Measurements from ENCODE around the gene APOO. TPM values are rescaled to one million over a fixed set of nuclear protein-coding genes. Genes with fewer than 3 reads are reported as not detected.
A peak's percentile ranks its signal among the peaks of the same experiment; 100 is the strongest.
"Not testable (repeated sequence)": the region's sequence is repeated elsewhere in the genome, so short reads cannot be mapped to it uniquely, and the experiment has no call there.

APOO gene
- polyA plus RNA-seq, 4 donors = 12.5 to 30.2 (median 22.1) TPM

GRCh38 chrX:23864742-23865326, 42.9 kb downstream of the APOO start:
- WGBS, 3 donors = 74 to 97% (median 80%) methylated on average over 4 to 5 of the region's 5 CpGs
- no peak overlapping the region for H3K4me3 ChIP-seq (ENCODE audit: low read depth in 1 of 3, low read length in 3 of 3)
- FAIRE-seq (no peak), DNase-seq (no peak)
- peaks cover 0 to 7% (median 0%) of the 10 kb centered on the region in 3 donors for H3K36me3 ChIP-seq (ENCODE audit: control insufficient read depth in 3 of 3, insufficient read depth in 2 of 3, low read depth in 1 of 3, low read length in 3 of 3)
- H3K27me3 ChIP-seq (ENCODE audit: control insufficient read depth in 3 of 3, insufficient read depth in 3 of 3, low read length in 3 of 3) = no peaks in the 10 kb centered on the region
- no peaks in the 10 kb centered on the region for H3K4me1 ChIP-seq (ENCODE audit: control insufficient read depth in 3 of 3, insufficient read depth in 2 of 3, low read depth in 1 of 3, low read length in 2 of 3)
- peak overlapping the region in 1 of 3 donors; percentile 55 for H3K27ac ChIP-seq (ENCODE audit: low read depth in 1 of 3, low read length in 2 of 3)
- no peaks in the 10 kb centered on the region for H3K9me3 ChIP-seq (ENCODE audit: control insufficient read depth in 2 of 2, insufficient read depth in 1 of 2, low read depth in 1 of 2, low read length in 1 of 2)

DNA sequence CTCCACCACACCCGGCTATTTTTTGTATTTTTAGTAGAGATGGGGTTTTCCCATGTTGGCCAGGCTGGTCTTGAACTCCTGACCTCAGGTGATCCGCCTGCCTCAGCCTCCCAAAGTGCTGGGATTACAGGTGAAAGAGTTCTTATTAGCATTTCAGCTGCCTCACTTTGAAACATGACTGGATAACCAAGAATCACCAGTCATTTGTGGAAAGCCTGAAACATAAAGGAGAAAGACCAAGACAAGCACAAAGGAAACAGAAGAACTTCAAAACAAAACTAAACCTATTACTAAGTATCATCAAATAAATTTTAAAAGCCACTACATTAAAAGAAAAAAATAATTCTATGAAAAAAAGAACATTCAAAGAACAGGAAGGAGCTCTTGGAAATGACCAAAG, 45.8 kb downstream of the APOO start:
- peaks cover 0 to 12% (median 0%) of the 10 kb centered on the region in 3 donors for H3K36me3 ChIP-seq (ENCODE audit: control insufficient read depth in 3 of 3, insufficient read depth in 2 of 3, low read depth in 1 of 3, low read length in 3 of 3)
- not testable (repeated sequence) for FAIRE-seq

DNA sequence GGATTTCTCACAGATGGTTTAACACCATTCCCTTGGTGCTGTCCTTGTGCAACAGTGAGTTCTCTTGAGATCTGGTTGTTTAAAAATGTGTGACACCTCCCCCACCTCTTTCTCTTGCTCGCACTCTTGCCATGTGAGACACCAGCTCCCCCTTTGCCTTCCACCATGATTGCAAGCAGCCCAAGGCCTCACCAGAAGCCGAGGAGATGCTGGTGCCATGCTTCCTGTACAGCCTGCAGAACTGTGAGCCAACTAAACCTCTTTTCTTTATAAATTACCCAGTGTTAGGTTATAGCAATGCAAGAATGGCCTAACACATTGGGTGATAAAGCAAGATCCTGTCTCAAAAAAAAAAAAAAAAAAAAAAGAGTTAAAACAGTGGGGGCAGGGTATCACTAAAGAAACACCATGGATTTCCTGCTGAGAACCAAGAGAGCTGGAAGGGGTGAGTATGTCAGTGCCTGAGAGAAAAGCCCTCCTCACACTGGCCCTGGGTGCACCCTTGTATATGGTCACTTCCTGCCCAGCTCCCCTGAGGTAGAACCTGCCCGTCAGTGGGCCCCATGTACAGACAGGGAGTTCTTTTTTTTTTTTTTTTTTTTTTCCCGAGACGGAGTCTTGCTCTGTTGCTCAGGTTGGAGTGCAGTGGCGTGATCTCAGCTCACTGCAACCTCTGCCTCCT, 46.4 kb downstream of the APOO start:
- Histone ChIP-seq H3K27ac (ENCODE audit: low read depth in 1 of 3, low read length in 2 of 3) (no peak overlapping the region), H3K4me1 (ENCODE audit: control insufficient read depth in 3 of 3, insufficient read depth in 2 of 3, low read depth in 1 of 3, low read length in 2 of 3) (no peaks in the 10 kb centered on the region), H3K27me3 (ENCODE audit: control insufficient read depth in 3 of 3, insufficient read depth in 3 of 3, low read length in 3 of 3) (no peaks in the 10 kb centered on the region), H3K4me3 (ENCODE audit: low read depth in 1 of 3, low read length in 3 of 3) (no peak overlapping the region), H3K36me3 (ENCODE audit: control insufficient read depth in 3 of 3, insufficient read depth in 2 of 3, low read depth in 1 of 3, low read length in 3 of 3) (peaks cover 0 to 12% (median 0%) of the 10 kb centered on the region in 3 donors), H3K9me3 (ENCODE audit: control insufficient read depth in 2 of 2, insufficient read depth in 1 of 2, low read depth in 1 of 2, low read length in 1 of 2) (no peaks in the 10 kb centered on the region)
- DNase-seq (no peak), FAIRE-seq (no peak)
- 79 to 91% (median 88%) methylated on average over 5 to 6 of the region's 6 CpGs for WGBS, 3 donors

More for the DNA sequence above, 45.8 kb downstream of the APOO start:
- not testable (repeated sequence) for H3K9me3 ChIP-seq (ENCODE audit: control insufficient read depth in 2 of 2, insufficient read depth in 1 of 2, low read depth in 1 of 2, low read length in 1 of 2); H3K27me3 ChIP-seq (ENCODE audit: control insufficient read depth in 3 of 3, insufficient read depth in 3 of 3, low read length in 3 of 3); H3K4me3 ChIP-seq (ENCODE audit: low read depth in 1 of 3, low read length in 3 of 3); H3K27ac ChIP-seq (ENCODE audit: low read depth in 1 of 3, low read length in 2 of 3); H3K4me1 ChIP-seq (ENCODE audit: control insufficient read depth in 3 of 3, insufficient read depth in 2 of 3, low read depth in 1 of 3, low read length in 2 of 3); DNase-seq
- 61 to 85% (median 85%) methylated on average over 2 of the region's 2 CpGs for WGBS, 3 donors

DNA sequence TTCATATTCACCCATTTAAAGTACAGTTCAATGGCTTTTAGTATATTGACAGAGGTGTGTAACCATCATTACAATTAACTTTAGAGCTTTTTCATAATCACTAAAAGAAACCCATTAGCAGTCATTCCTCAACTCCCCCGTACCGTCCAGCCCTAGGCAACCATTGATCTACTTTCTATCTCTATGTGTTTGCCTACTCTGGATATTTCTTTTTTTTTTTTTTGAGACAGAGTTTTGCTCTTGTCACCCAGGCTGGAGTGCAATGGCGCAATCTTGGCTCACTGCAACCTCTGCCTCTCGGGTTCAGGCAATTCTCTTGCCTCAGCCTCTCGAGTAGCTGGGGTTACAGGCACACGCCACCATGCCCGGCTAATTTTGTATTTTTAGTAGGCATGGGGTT, 48.5 kb downstream of the APOO start:
- FAIRE-seq = not testable (repeated sequence)
- WGBS, 3 donors = 87 to 93% (median 92%) methylated on average over 7 of the region's 7 CpGs

DNA sequence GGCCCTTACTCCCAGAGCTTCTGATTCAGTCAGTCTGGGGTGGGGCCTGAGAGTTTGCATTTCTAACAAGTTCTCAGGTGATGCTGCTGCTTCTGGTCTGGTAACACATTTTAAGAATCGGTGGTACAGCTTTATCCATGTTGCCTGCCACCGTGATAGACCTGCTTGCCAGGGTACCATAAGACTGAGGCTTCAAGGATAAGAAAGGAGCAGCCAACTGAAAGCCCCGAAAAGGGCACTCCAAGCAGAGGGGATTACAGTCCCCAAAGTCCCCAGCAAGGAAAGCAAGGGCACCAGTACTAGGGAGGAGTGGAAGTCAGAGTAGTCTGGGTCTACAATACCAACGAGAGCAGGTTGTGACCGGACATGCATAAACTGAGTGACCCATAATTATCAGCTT, 49.8 kb downstream of the APOO start:
- FAIRE-seq (no peak), DNase-seq (no peak)
- Histone ChIP-seq H3K4me1 (ENCODE audit: control insufficient read depth in 3 of 3, insufficient read depth in 2 of 3, low read depth in 1 of 3, low read length in 2 of 3) (no peaks in the 10 kb centered on the region), H3K36me3 (ENCODE audit: control insufficient read depth in 3 of 3, insufficient read depth in 2 of 3, low read depth in 1 of 3, low read length in 3 of 3) (peaks cover 0 to 14% (median 0%) of the 10 kb centered on the region in 3 donors), H3K27ac (ENCODE audit: low read depth in 1 of 3, low read length in 2 of 3) (no peak overlapping the region), H3K9me3 (ENCODE audit: control insufficient read depth in 2 of 2, insufficient read depth in 1 of 2, low read depth in 1 of 2, low read length in 1 of 2) (no peaks in the 10 kb centered on the region), H3K27me3 (ENCODE audit: control insufficient read depth in 3 of 3, insufficient read depth in 3 of 3, low read length in 3 of 3) (no peaks in the 10 kb centered on the region), H3K4me3 (ENCODE audit: low read depth in 1 of 3, low read length in 3 of 3) (no peak overlapping the region)
- WGBS, 3 donors = 80 to 96% (median 93%) methylated on average over 5 of the region's 5 CpGs

More for the DNA sequence above, 48.5 kb downstream of the APOO start:
- H3K27ac ChIP-seq (ENCODE audit: low read depth in 1 of 3, low read length in 2 of 3); DNase-seq; H3K9me3 ChIP-seq (ENCODE audit: control insufficient read depth in 2 of 2, insufficient read depth in 1 of 2, low read depth in 1 of 2, low read length in 1 of 2); H3K27me3 ChIP-seq (ENCODE audit: control insufficient read depth in 3 of 3, insufficient read depth in 3 of 3, low read length in 3 of 3); H3K4me3 ChIP-seq (ENCODE audit: low read depth in 1 of 3, low read length in 3 of 3); H3K4me1 ChIP-seq (ENCODE audit: control insufficient read depth in 3 of 3, insufficient read depth in 2 of 3, low read depth in 1 of 3, low read length in 2 of 3): not testable (repeated sequence)
- H3K36me3 ChIP-seq (ENCODE audit: control insufficient read depth in 3 of 3, insufficient read depth in 2 of 3, low read depth in 1 of 3, low read length in 3 of 3) = peaks cover 0 to 12% (median 0%) of the 10 kb centered on the region in 3 donors

DNA sequence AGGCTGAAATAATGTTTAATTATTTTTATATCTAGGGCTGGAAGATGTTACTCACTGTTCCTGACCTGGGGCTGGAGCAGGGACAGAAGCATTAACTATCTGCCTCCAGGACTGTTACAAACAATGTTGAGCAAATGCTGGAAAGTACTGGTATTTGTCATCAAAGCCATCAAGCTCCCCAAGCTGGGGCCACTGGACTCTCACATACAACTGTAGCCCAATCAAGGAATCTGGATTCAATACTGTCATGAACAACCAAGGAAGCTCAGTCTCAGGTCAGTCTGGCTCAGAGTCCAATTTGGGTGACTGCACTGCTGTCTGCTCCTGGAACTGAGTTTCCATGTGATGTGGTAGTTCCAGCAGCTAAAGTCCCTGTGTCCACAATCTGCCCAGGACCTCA, 50.4 kb downstream of the APOO start:
- no peak for FAIRE-seq
- Histone ChIP-seq H3K4me3 (ENCODE audit: low read depth in 1 of 3, low read length in 3 of 3) (no peak overlapping the region), H3K4me1 (ENCODE audit: control insufficient read depth in 3 of 3, insufficient read depth in 2 of 3, low read depth in 1 of 3, low read length in 2 of 3) (no peaks in the 10 kb centered on the region), H3K36me3 (ENCODE audit: control insufficient read depth in 3 of 3, insufficient read depth in 2 of 3, low read depth in 1 of 3, low read length in 3 of 3) (peaks cover 0 to 14% (median 0%) of the 10 kb centered on the region in 3 donors), H3K9me3 (ENCODE audit: control insufficient read depth in 2 of 2, insufficient read depth in 1 of 2, low read depth in 1 of 2, low read length in 1 of 2) (no peaks in the 10 kb centered on the region), H3K27ac (ENCODE audit: low read depth in 1 of 3, low read length in 2 of 3) (no peak overlapping the region), H3K27me3 (ENCODE audit: control insufficient read depth in 3 of 3, insufficient read depth in 3 of 3, low read length in 3 of 3) (no peaks in the 10 kb centered on the region)
- peak in 1 of 2 donors; percentile 26 for DNase-seq

- DNase-seq (peak; percentile 6 to 46), FAIRE-seq (no peak)
- Histone ChIP-seq H3K27me3 (ENCODE audit: control insufficient read depth in 3 of 3, insufficient read depth in 3 of 3, low read length in 3 of 3) (no peaks in the 10 kb centered on the region), H3K9me3 (ENCODE audit: control insufficient read depth in 2 of 2, insufficient read depth in 1 of 2, low read depth in 1 of 2, low read length in 1 of 2) (no peaks in the 10 kb centered on the region), H3K4me3 (ENCODE audit: low read depth in 1 of 3, low read length in 3 of 3) (no peak overlapping the region), H3K27ac (ENCODE audit: low read depth in 1 of 3, low read length in 2 of 3) (peak overlapping the region in 1 of 3 donors; percentile 72), H3K4me1 (ENCODE audit: control insufficient read depth in 3 of 3, insufficient read depth in 2 of 3, low read depth in 1 of 3, low read length in 2 of 3) (no peaks in the 10 kb centered on the region), H3K36me3 (ENCODE audit: control insufficient read depth in 3 of 3, insufficient read depth in 2 of 3, low read depth in 1 of 3, low read length in 3 of 3) (peaks cover 0 to 14% (median 0%) of the 10 kb centered on the region in 3 donors)
- WGBS, 3 donors = 77 to 80% (median 80%) methylated on average over 4 of the region's 4 CpGs
These were observed 52.2 kb downstream of the APOO start for GRCh38 chrX:23855569-23855968.

- Histone ChIP-seq H3K27me3 (ENCODE audit: control insufficient read depth in 3 of 3, insufficient read depth in 3 of 3, low read length in 3 of 3) (no peaks in the 10 kb centered on the region), H3K36me3 (ENCODE audit: control insufficient read depth in 3 of 3, insufficient read depth in 2 of 3, low read depth in 1 of 3, low read length in 3 of 3) (peaks cover 0 to 9% (median 0%) of the 10 kb centered on the region in 3 donors), H3K27ac (ENCODE audit: low read depth in 1 of 3, low read length in 2 of 3) (peak overlapping the region in 1 of 3 donors; percentile 48), H3K4me3 (ENCODE audit: low read depth in 1 of 3, low read length in 3 of 3) (no peak overlapping the region), H3K9me3 (ENCODE audit: control insufficient read depth in 2 of 2, insufficient read depth in 1 of 2, low read depth in 1 of 2, low read length in 1 of 2) (no peaks in the 10 kb centered on the region), H3K4me1 (ENCODE audit: control insufficient read depth in 3 of 3, insufficient read depth in 2 of 3, low read depth in 1 of 3, low read length in 2 of 3) (no peaks in the 10 kb centered on the region)
- WGBS, 3 donors = 82 to 95% (median 90%) methylated on average over 3 of the region's 3 CpGs
- DNase-seq (no peak), FAIRE-seq (no peak)
These were observed 52.8 kb downstream of the APOO start for GRCh38 chrX:23854945-23855344.

Measured in small intestine (tissue), 7 donors.